Measurements from ENCODE around the gene SLC44A3.

GRCh38 chr1:94777281-94777680 is 42.9 kb upstream of the SLC44A3 start:
- TF ChIP-seq CTCF (conservative IDR thresholded peaks at IDR 0.05) (no peak), ZFX (IDR thresholded peaks at IDR 0.05) (no peak)

Measured in C4-2B (cell line).